GM04504 (cell line): ENCODE data around the gene PHOX2A.

Experiments used
- DNase-seq: peaks from one replicate; pipeline ENCODE4 v3.0.0-alpha.2; 2012; ENCODE audit warnings: low read depth

Gene PHOX2A

GRCh38 chr11:72233773-72234513, 10.0 kb downstream of the PHOX2A start:
- no peak for DNase-seq

GRCh38 chr11:72233056-72233772, 10.8 kb downstream of the PHOX2A start:
- no peak for DNase-seq

- DNase-seq: no peak
These were observed 11.5 kb downstream of the PHOX2A start for GRCh38 chr11:72232260-72233055.

GRCh38 chr11:72231396-72232259, 12.3 kb downstream of the PHOX2A start:
- DNase-seq: no peak

GRCh38 chr11:72230764-72231365, 13.1 kb downstream of the PHOX2A start:
- no peak for DNase-seq

- no peak for DNase-seq
These were observed 13.8 kb downstream of the PHOX2A start for GRCh38 chr11:72229925-72230763.

- DNase-seq: no peak
These were observed 14.5 kb downstream of the PHOX2A start for GRCh38 chr11:72229336-72229924.

- no peak for DNase-seq
These were observed 15.1 kb downstream of the PHOX2A start for GRCh38 chr11:72228844-72229231.

GRCh38 chr11:72228229-72228843, 15.6 kb downstream of the PHOX2A start:
- no peak for DNase-seq

- DNase-seq: no peak
These were observed 16.4 kb downstream of the PHOX2A start for GRCh38 chr11:72227316-72228228.

- DNase-seq: no peak
These were observed 17.3 kb downstream of the PHOX2A start for GRCh38 chr11:72226701-72227100.

GRCh38 chr11:72225411-72225951, 18.5 kb downstream of the PHOX2A start:
- DNase-seq: no peak

- no peak for DNase-seq
These were observed 19.2 kb downstream of the PHOX2A start, which contains the start of gene INPPL1 for GRCh38 chr11:72224564-72225410. Gene INPPL1 (plus strand): TSS chr11:72224767. CDS start chr11:72224985, 218 bp downstream.

- DNase-seq: peak; percentile 32
These were observed 20.1 kb downstream of the PHOX2A start for GRCh38 chr11:72223615-72224563.

- DNase-seq: peak; percentile 76
These were observed 20.9 kb downstream of the PHOX2A start for GRCh38 chr11:72222907-72223614.
